ENCODE measurements around the gene KIAA1671.
"Not testable (repeated sequence)": the region's sequence is repeated elsewhere in the genome, so short reads cannot be mapped to it uniquely, and the experiment has no call there.

KIAA1671 gene

GRCh38 chr22:25203082-25203481 lies 250.6 kb downstream of the KIAA1671 start:
- DNase-seq (ENCODE audit: low read depth), result no peak

GRCh38 chr22:25204547-25204946 lies 252.0 kb downstream of the KIAA1671 start:
- DNase-seq (ENCODE audit: low read depth), result not testable (repeated sequence)

GRCh38 chr22:25205847-25206246 lies 253.3 kb downstream of the KIAA1671 start:
- no peak for DNase-seq (ENCODE audit: low read depth)

DNA sequence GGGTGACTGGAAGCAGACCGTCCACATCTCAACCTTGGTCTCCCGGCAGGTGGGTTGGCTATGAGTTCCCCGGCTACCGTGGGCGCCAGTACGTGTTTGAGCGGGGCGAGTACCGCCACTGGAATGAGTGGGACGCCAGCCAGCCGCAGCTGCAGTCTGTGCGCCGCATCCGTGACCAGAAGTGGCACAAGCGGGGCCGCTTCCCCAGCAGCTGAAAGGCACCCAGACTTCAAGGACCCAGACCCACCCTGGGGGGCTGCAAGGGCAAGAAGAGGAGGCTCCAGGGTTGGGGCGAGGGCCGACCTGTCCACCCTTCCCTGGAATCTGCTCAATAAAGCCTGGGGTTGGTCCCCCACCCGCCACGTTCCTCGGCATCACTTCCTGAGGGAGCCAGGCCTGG lies 254.5 kb downstream of the KIAA1671 start:
- no peak for DNase-seq (ENCODE audit: low read depth)

- DNase-seq (ENCODE audit: low read depth), result no peak
These were observed 255.1 kb downstream of the KIAA1671 start for GRCh38 chr22:25207553-25208157.

GRCh38 chr22:25208328-25208727 lies 255.8 kb downstream of the KIAA1671 start:
- no peak for DNase-seq (ENCODE audit: low read depth)

DNA sequence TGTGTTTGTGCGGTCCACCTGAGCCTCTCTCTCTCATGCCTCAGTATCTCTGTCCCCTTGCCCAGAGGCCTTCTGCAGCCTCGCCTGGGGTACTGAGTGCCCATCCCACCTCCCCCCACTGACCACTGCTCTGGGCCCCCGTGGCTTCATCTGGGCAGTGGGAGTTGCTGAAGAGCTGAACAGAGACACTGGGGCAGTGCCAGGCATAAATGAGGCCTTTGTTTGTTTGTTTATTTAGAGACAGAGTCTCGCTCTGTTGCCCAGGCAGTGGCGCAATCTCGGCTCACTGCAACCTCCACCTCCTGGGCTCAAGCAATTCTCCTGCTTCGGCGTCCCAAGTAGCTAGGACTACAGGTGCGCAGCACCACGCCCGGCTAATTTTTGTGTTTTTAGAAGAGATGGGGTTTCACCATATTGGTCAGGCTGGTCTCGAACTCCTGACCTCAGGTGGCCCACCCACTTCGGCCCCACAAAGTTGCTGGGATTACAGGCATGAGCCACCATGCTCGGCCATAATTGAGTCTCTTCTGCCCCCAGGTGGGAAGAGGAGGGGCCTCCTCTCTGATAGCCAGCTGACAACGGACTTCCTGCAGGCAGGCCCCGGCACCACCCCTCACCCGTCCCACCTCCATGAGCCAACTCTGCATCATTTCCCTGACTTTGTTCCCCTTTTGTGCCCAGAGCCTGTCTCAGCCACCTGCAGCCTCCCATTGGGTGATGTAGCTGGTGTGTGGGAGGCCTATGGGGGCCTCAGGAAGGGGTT lies 256.4 kb downstream of the KIAA1671 start:
- no peak for DNase-seq (ENCODE audit: low read depth)

- no peak for DNase-seq (ENCODE audit: low read depth)
These were observed 258.3 kb downstream of the KIAA1671 start for GRCh38 chr22:25210793-25211192.

DNA sequence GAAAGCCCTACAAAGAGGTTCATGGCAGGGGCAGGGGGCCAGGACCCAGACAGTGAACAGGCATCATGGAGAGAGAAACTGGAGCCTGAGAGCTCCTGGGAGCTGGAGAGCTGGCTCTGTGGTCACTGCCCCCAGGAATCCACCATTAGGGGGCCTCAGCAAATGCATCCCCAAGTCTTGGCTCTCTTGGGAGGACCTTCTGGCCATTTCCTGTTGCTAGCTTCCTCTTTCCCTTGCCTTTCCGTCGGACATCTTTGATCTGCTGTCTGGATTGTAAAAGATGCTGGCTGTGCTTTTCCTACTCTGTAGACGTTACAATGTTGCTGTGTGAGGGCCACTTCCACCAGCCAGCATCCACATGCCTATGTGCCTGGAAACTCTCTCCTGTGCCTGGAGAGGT lies 259.8 kb downstream of the KIAA1671 start:
- DNase-seq (ENCODE audit: low read depth), result no peak

DNA sequence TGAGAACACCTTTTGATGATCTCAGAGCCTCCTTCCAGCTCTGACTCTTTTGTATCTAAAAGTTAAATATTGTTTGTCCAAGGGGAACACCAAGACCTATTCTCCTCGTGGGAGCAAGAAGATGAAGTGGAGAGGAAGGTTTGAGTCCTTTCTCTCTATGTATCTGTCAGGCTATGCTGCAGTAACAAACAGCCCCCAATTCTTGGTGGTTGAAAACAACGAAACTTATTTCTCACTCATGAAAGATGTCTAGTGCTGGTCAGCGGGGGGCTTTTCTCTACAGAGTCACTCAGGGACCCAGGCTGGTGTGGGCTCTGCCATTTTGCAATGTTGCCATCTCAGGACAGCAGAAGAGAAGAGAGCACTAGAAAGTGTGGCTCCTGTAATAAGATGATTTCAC lies 260.7 kb downstream of the KIAA1671 start:
- DNase-seq (ENCODE audit: low read depth), result no peak

GRCh38 chr22:25216230-25216629 lies 263.7 kb downstream of the KIAA1671 start:
- no peak for DNase-seq (ENCODE audit: low read depth)

- DNase-seq (ENCODE audit: low read depth), result no peak
These were observed 266.7 kb downstream of the KIAA1671 start, which contains the start of gene CRYBB2 for GRCh38 chr22:25219211-25219689. CRYBB2 (plus strand) TSS chr22:25219639; CDS start chr22:25221430, 1,791 bp downstream.

DNA sequence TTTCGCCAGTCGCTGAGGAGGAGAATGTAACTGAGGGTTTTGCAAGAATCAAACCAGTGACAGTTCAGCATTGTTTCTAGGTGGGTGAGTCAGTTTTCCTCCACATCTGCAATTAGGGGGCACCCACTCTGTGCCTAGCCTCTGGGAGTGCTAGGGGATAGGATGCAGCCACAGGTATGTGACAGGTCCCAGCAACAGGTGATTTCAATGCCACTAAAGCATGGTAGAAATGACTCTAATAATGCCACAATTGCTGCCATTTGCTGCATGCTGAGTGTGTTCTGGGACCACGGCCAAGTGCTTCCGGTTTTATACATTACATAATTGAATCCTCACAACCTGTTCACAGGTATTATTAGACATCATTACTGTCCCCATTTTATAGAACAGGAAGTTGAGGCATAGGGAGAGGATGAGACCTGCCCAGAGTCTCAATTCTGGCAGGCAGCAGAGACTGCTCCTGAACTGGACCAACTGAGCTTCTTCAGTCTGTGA lies 267.5 kb downstream of the KIAA1671 start:
- no peak for DNase-seq (ENCODE audit: low read depth)

GRCh38 chr22:25221790-25222189 lies 269.3 kb downstream of the KIAA1671 start:
- DNase-seq (ENCODE audit: low read depth), result no peak

- DNase-seq (ENCODE audit: low read depth), result no peak
These were observed 270.8 kb downstream of the KIAA1671 start for GRCh38 chr22:25223269-25223850.

DNA sequence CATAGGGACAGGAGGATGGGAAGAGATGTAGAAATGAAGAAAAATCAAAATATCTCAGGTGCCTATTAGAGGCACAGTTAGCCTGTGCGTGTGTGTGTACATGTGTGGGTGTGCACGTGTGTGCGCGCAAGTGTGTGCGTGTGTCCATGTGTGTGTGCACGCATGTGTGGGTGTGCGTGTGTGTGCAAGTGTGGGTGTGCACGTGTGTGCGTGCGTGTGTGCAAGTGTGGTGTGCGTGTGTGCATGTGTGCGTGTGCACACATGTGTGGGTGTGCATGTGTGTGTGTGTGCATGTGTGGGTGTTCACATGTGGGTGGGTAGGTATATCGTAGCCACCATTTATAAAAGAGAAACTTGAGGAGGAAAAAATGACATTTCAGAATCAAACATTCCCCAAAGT lies 276.3 kb downstream of the KIAA1671 start:
- no peak for DNase-seq (ENCODE audit: low read depth)

- not testable (repeated sequence) for DNase-seq (ENCODE audit: low read depth)
These were observed 278.2 kb downstream of the KIAA1671 start for GRCh38 chr22:25230760-25231159.

DNA sequence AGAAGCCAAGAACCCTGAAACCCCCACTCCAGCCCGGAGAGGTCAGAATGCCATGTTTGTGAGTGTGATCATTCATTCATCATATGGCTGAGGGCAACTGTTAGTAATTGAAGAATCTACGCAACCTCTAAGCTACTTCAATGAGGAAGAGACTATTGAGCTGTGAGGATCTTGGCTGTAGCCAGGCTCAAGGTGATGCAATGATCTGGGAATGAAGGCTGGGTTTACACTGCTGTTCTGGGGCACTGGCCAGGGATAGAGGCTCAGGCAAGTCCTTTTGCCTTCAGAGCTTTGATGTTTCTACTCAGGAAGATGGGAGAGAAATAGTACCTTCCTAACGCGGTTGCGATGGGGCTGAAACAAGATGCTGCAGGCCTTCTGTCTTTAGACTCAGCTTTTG lies 279.8 kb downstream of the KIAA1671 start:
- DNase-seq (ENCODE audit: low read depth), result no peak

GRCh38 chr22:25233706-25234105 lies 281.2 kb downstream of the KIAA1671 start:
- DNase-seq (ENCODE audit: low read depth), result not testable (repeated sequence)

DNA sequence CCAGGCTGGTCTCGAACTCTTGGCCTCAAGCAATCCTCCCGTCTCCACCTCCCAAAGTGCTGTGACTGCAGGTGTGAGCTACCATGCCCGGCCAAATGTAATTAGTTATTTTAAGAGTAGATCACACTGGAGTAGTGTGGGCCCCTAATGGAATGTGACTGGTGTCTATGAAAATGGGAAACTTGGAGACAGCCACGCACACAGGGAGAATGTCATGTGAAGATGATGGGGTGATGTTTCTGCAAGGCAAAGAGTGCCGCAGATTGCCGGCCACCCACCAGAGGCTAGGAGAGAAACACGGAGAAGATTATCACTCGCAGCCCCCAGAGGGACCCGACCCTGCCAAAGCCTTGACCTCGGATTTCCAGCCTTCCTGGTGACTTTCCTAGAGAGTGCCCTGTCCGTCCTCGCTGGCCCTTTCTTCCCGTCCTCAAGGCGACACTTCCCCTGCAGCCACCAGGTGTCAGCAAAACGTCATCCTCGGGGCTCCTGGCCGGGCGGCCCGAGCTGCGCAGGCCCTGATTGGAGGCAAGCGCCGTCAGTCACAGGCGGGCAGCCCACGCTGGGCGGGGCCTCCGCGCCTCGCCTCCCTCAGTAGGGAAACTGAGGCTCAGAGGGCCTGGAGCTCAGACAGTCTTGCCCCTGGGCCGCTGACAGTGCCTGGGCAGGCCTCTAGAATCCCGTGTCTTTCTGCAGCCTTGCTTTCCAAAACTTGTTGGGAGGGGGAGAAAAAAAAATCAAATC lies 283.2 kb downstream of the KIAA1671 start:
- peak; percentile 22 for DNase-seq (ENCODE audit: low read depth)

GRCh38 chr22:25236417-25236816 lies 283.9 kb downstream of the KIAA1671 start:
- no peak for DNase-seq (ENCODE audit: low read depth)

GRCh38 chr22:25237503-25237902 lies 285.0 kb downstream of the KIAA1671 start:
- no peak for DNase-seq (ENCODE audit: low read depth)

Data from stimulated activated CD8-positive, alpha-beta memory T cell treated with anti-CD3 and anti-CD28 coated beads, Interleukin-15, amount 100 ng/mL, for 1 hour (primary cell).